ENCODE results near the gene SLC25A21.

The SLC25A21 gene

DNA sequence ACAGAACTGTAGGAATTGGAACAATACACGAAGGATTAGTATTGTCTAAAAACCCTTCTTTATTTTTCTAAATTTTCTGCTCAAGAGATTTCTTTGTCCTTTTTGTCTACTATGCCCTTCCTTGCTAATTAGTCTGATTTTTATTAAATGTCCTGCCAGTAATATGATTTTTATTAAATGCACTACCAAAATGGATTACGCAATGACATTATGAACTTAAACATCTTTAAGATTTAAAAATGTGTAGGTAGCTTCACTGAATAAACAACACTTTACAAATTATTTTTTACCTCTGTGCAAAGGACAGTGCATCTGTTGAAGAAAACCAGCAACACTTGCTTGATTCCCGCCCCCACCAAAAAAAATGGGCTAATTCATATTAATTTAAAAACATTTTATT is 519.0 kb downstream of the SLC25A21 start:
- H3K9ac ChIP-seq (ENCODE audit: low read depth, low read length): no peak overlapping the region
- no peak overlapping the region for H3K4me3 ChIP-seq (ENCODE audit: low read length)
- peaks cover 100% of the 10 kb centered on the region for H3K27me3 ChIP-seq (ENCODE audit: insufficient read depth, low read length)
- H3K4me1 ChIP-seq (ENCODE audit: insufficient read depth, low read length): no peaks in the 10 kb centered on the region; the same call in 1 of the 2 replicates
- no peak overlapping the region for H3K27ac ChIP-seq (ENCODE audit: low read length)
- peaks cover 13% of the 10 kb centered on the region; the same call in 1 of the 2 replicates for H3K9me3 ChIP-seq (ENCODE audit: insufficient read depth, low read depth, low read length)
- H3K36me3 ChIP-seq (ENCODE audit: insufficient read depth, low read depth, low read length): no peaks in the 10 kb centered on the region

DNA sequence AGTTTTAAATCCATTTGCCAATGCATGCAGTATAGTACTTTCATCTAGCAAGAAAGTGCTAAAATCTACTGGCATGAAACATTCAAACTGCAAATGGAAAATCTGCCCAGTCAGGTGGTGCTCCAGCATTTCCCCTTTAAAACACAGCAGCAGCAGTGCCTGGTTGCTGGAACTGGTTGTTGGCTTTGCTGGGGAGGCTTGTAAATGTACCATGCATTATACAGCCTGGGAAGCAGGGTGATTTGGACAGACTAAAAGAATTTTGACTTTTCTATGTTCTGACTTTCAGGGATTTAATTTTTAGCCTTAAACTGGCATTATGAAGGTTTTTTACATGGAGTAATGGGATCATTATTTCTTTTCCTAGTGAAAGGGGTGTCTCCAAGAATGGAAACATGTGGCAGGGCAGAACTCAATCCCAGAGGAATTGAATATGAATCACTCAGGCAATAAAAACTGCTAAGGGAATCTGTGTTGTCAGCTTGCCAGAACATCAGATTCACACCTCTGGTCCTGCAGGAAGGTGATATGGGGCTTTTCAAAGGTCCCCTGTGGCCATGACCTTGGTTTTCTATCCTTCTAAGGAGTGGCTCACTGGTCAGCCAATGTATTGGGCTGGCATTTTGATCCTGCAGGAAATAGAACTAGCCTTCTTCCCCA is 519.7 kb downstream of the SLC25A21 start:
- peaks cover 100% of the 10 kb centered on the region for H3K27me3 ChIP-seq (ENCODE audit: insufficient read depth, low read length)
- no peak overlapping the region for H3K27ac ChIP-seq (ENCODE audit: low read length)
- no peak overlapping the region for H3K4me3 ChIP-seq (ENCODE audit: low read length)

DNA sequence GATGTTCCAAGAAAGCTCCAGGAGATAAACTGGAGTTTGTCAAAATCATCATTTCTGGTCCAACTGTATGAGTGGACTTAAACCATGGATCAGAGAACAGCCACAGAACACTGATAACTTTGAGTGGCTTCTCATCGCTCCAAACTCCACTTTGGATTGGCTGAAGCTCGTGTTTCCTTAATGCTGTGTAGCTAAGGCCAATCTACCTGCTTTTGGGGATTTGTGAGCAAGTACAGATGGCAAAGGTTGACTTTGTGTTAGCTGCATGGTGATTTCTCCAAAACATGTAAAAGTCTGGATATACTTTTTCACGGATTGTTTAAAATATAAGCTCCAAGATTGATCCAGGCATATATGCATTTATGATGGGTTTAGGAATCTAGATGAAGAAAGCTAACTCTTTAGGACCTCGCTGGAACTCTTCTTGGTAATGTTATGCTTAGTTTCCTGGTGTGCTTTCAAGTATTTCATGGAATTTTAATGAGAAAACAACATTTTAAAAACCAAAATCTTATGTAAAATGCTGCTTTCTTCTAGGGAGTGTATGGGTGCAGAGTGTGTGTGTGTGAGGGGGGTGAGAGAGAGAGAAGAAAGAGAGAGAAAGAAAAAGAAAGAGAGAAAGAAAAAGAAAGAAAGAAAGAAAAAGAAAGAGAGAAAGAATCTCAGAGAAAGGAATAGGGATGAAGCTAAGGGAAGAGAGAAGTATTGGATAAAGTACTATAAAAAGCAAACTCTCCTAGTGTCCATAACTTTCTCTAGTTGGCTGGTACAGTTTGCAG is 522.3 kb downstream of the SLC25A21 start:
- Histone ChIP-seq H3K36me3 (ENCODE audit: insufficient read depth, low read depth, low read length) (no peaks in the 10 kb centered on the region), H3K27me3 (ENCODE audit: insufficient read depth, low read length) (peaks cover 100% of the 10 kb centered on the region), H3K4me1 (ENCODE audit: insufficient read depth, low read length) (no peaks in the 10 kb centered on the region), H3K9ac (ENCODE audit: low read depth, low read length) (no peak overlapping the region), H3K4me3 (ENCODE audit: low read length) (no peak overlapping the region), H3K9me3 (ENCODE audit: insufficient read depth, low read depth, low read length) (peaks cover 8% of the 10 kb centered on the region; the same call in 1 of the 2 replicates), H3K27ac (ENCODE audit: low read length) (no peak overlapping the region)

More for the DNA sequence above, 519.7 kb downstream of the SLC25A21 start:
- Histone ChIP-seq H3K9ac (ENCODE audit: low read depth, low read length) (no peak overlapping the region), H3K9me3 (ENCODE audit: insufficient read depth, low read depth, low read length) (peaks cover 10% of the 10 kb centered on the region; the same call in 1 of the 2 replicates), H3K36me3 (ENCODE audit: insufficient read depth, low read depth, low read length) (no peaks in the 10 kb centered on the region), H3K4me1 (ENCODE audit: insufficient read depth, low read length) (no peaks in the 10 kb centered on the region; the same call in 1 of the 2 replicates)

DNA sequence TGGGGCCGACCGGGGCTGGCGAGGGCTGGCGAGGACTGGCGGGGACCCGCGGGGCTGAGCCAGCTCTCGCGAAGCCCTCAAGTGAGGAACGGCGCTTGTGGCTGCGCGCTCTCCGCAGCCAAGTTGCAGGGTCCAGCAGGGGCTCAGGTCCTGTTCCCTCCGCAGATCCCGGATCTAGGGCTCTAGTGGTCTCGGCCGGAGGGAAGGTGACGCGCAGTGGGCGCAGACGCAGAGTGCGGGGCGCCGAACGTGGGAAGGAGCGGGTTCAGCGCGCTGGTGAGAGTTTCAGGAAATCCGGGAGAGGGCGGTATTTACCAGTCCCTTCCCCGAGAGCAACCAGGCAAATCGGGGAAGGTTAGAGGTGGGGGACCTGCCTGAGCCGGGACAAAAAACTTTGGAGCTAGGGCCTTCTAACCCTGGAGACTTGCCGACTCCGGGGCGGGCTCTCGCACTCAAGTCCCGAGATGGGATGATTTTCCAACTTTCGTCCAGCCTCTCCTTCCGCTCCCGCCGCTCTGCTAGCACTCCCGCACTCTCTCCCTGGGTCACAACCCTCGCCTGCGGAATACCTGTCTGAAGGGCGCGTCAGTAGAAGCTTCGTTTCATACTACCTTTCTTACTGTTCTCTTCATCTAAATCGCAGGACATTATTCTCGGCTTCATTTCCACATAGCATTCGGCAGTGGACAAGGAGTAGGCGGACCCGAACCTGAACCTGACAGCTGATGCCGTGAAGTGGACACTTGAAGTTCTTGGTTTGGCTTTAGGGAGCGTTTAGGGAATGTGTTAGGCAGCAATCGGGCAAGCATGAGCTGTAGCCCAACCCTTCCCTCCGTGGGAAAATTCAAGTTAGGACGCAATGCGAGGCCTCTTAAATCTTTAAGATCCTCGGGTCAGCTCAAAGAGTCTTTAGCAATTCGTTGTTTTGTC is 524.3 kb downstream of the SLC25A21 start:
- peak overlapping the region; percentile 65 for H3K4me3 ChIP-seq (ENCODE audit: low read length)
- no peak overlapping the region for H3K9ac ChIP-seq (ENCODE audit: low read depth, low read length)
- H3K27ac ChIP-seq (ENCODE audit: low read length): no peak overlapping the region
- H3K27me3 ChIP-seq (ENCODE audit: insufficient read depth, low read length): peaks cover 99% of the 10 kb centered on the region
- H3K9me3 ChIP-seq (ENCODE audit: insufficient read depth, low read depth, low read length): peaks cover 4% of the 10 kb centered on the region; the same call in 1 of the 2 replicates
- no peaks in the 10 kb centered on the region for H3K4me1 ChIP-seq (ENCODE audit: insufficient read depth, low read length)
- H3K36me3 ChIP-seq (ENCODE audit: insufficient read depth, low read depth, low read length): no peaks in the 10 kb centered on the region

DNA sequence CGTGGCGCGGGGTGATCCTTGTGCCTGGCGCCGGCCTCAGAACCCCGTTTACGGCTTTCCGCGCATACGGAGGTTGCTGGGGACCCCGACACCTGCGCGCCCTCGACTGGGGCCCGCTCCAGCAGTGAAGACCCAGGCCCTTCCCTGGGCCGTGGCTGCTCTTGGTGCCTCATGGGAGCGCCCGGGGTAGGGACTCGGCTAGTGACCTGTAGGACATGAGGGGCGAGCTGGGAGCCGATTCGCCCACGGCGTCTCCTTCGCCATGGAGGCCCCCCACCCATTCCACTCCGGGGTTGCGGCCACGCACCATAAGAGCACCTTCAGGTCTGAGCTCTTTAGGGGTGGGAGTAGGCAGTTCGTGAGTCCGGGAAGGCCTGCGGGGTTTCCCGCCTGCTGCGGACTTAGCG is 525.0 kb downstream of the SLC25A21 start:
- Histone ChIP-seq H3K9ac (ENCODE audit: low read depth, low read length) (no peak overlapping the region), H3K27me3 (ENCODE audit: insufficient read depth, low read length) (peaks cover 99% of the 10 kb centered on the region), H3K27ac (ENCODE audit: low read length) (no peak overlapping the region), H3K9me3 (ENCODE audit: insufficient read depth, low read depth, low read length) (peaks cover 4% of the 10 kb centered on the region; the same call in 1 of the 2 replicates), H3K4me1 (ENCODE audit: insufficient read depth, low read length) (no peaks in the 10 kb centered on the region), H3K36me3 (ENCODE audit: insufficient read depth, low read depth, low read length) (no peaks in the 10 kb centered on the region), H3K4me3 (ENCODE audit: low read length) (peak overlapping the region; percentile 65)

DNA sequence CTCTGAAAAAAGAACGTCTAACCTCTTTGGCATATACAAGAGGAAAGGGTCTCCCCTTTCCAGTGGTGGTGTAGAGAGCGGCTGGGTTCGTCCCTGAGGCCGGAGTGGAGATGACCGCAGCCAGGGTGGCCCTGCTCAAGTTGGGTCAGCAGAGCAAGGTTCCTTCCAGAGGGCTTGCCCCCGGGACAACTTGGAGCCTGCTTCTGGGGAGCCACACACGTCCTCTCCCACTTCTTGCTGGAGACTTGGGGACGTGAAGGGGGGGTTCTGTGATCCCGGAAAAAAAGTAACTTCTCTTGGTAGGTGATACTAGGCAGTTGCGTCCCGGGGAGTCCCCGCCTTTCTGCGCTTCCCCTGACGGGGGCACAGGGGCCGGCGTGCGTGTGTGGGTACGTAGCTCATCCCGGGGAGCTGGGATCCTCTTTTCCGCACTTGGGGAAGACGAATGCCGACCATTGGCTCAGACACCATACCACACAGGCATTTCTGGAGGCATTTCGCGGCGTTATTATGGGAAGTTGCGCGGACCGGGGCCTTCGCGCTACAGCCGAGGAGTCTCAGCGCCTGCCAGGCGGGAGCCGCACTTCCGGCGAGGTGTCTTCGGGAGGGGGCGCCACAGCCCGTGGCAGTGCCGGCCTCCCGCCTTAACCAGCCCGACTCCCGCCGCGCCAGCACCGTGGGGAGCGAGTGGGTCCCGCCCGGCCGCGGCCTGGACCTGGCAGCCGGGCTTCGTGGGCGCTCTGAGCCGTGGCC is 525.6 kb downstream of the SLC25A21 start:
- H3K27ac ChIP-seq (ENCODE audit: low read length): no peak overlapping the region
- H3K9ac ChIP-seq (ENCODE audit: low read depth, low read length): no peak overlapping the region
- peak overlapping the region; percentile 65 for H3K4me3 ChIP-seq (ENCODE audit: low read length)
- H3K36me3 ChIP-seq (ENCODE audit: insufficient read depth, low read depth, low read length): no peaks in the 10 kb centered on the region
- peaks cover 4% of the 10 kb centered on the region; the same call in 1 of the 2 replicates for H3K9me3 ChIP-seq (ENCODE audit: insufficient read depth, low read depth, low read length)
- H3K27me3 ChIP-seq (ENCODE audit: insufficient read depth, low read length): peaks cover 99% of the 10 kb centered on the region
- H3K4me1 ChIP-seq (ENCODE audit: insufficient read depth, low read length): no peaks in the 10 kb centered on the region

DNA sequence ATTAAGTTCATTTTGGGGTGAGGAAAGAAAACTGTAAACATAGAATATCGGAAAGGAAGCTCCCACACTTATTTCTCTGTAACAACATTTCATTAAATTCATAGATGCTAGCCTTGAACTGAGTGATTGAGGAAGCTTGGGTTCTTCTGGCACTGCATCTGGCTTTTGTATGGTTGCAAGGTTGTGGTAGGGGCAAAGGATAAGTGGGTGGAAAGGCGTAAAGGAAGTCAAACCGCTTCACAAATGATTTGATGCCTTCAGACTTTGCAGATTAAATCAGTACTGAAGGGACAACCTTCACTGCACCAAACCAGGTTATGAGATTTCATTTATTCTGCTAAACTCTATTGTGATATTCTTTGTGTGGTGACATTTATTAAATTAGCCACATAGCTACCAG is 538.8 kb downstream of the SLC25A21 start:
- no peaks in the 10 kb centered on the region for H3K4me1 ChIP-seq (ENCODE audit: insufficient read depth, low read length)
- peaks cover 36% of the 10 kb centered on the region for H3K27me3 ChIP-seq (ENCODE audit: insufficient read depth, low read length)
- H3K9ac ChIP-seq (ENCODE audit: low read depth, low read length): no peak overlapping the region
- no peaks in the 10 kb centered on the region for H3K36me3 ChIP-seq (ENCODE audit: insufficient read depth, low read depth, low read length)
- H3K9me3 ChIP-seq (ENCODE audit: insufficient read depth, low read depth, low read length): no peaks in the 10 kb centered on the region
- H3K27ac ChIP-seq (ENCODE audit: low read length): no peak overlapping the region
- no peak overlapping the region for H3K4me3 ChIP-seq (ENCODE audit: low read length)

All from iPS-20b (cell line).